Vagina (tissue), 2 donors: ENCODE data around the gene H1-8. TPM values are rescaled to one million over a fixed set of nuclear protein-coding genes. Genes with fewer than 3 reads are reported as not detected.

Experiments
- DNase-seq, 2 donors: peaks; one replicate each; pipeline ENCODE4 v3.0.0-alpha.2; 2017; ENCODE audit errors: extremely low spot score in 2 of 2
- H3K27ac ChIP-seq: fragments of 200-600 bp; sonication (generic); one replicate; pipeline ENCODE4 v1.5.1; 2019
- H3K27me3 ChIP-seq: fragments of 200-600 bp; sonication (generic); one replicate; pipeline ENCODE4 v1.5.1; 2019
- H3K36me3 ChIP-seq, 2 donors: fragments of 200-600 bp; sonication (generic); one replicate each; pipeline ENCODE4 v1.5.1; 2017 to 2019
- H3K4me1 ChIP-seq: fragments of 200-600 bp; sonication (generic); one replicate; pipeline ENCODE4 v1.5.1; 2019
- H3K4me3 ChIP-seq, 2 donors: fragments of 200-600 bp; sonication (generic); 1 replicate in 1 of 2; 2 replicates in 1 of 2; pipeline ENCODE4 v1.5.1; 2016 to 2019
- H3K9me3 ChIP-seq: fragments of 200-600 bp; sonication (generic); one replicate; pipeline ENCODE4 v1.5.1; 2019
- POLR2A ChIP-seq, 2 donors: fragments of 450-650 bp; IDR thresholded peaks; one replicate each; pipeline ENCODE4 v1.6.1; 2017; ENCODE audit warnings: antibody characterized with exemption in 2 of 2, mild to moderate bottlenecking in 2 of 2, moderate library complexity in 2 of 2
- POLR2AphosphoS5 ChIP-seq, 2 donors: sonication (generic); formaldehyde crosslinking; IDR thresholded peaks; one replicate each; pipeline ENCODE4 v1.9.0; 2017; ENCODE audit warnings: antibody characterized with exemption in 2 of 2, mild to moderate bottlenecking in 2 of 2, low read depth in 1 of 2; ENCODE audit not compliant: insufficient read depth in 1 of 2
- intact Hi-C: fragments of 100-400 bp; cut with DNase I; formaldehyde crosslinking; loops from one replicate; pipeline ENCODE4 v1.15.1; 2023
- total RNA-seq: library from RNA; depleted of rRNA; stranded (reverse); fragments of >200 nt; gene quantifications from one replicate; pipeline ENCODE4 v1.2.3, GENCODE V29; 2016
- TF ChIP-seq, protein P1 (sequence below), 3 experiments: fragments of 450-650 bp in 2 of 3; fragments of 200-600 bp in 1 of 3; sonication (generic) in 1 of 3; IDR thresholded peaks; one replicate each; pipeline ENCODE4 v1.5.1; 2017 to 2019; ENCODE audit warnings: antibody characterized with exemption in 3 of 3, mild to moderate bottlenecking in 2 of 3, moderate library complexity in 2 of 3

Gene H1-8
- total RNA-seq, 1 donor from 2014 or later, result not detected

DNA sequence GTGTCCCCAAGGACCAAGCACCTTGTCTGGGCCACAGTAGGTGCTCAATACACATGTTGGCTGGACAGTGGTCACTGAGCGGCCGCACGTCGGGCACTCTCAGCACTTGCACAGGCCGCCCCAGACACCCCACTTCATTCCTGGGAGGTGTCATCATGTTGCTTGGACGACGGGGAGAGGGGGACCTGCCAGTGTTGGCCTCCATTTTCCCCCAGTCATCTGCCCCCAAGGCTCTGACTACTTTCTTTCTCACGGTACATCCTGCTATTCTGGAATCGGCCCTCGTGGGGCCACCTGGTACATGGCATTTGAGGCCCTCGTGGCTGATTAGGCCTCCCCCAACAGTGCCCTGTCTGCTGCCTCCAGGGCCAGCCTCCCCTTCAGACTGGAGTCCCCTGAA, 15.7 kb upstream of the H1-8 start:
- DNase-seq, result no peak
- Histone ChIP-seq H3K9me3 (no peaks in the 10 kb centered on the region), H3K36me3 (no peaks in the 10 kb centered on the region), H3K4me1 (no peaks in the 10 kb centered on the region), H3K4me3 (no peak overlapping the region), H3K27me3 (no peaks in the 10 kb centered on the region), H3K27ac (no peak overlapping the region)
- intact Hi-C loops, result no loop called here
- TF ChIP-seq POLR2A (IDR thresholded peaks at IDR 0.05) (no peak), POLR2AphosphoS5 (IDR thresholded peaks at IDR 0.05; ENCODE audit: insufficient read depth in 1 of 2, low read depth in 1 of 2) (no peak)
- TF ChIP-seq, protein P1, sequence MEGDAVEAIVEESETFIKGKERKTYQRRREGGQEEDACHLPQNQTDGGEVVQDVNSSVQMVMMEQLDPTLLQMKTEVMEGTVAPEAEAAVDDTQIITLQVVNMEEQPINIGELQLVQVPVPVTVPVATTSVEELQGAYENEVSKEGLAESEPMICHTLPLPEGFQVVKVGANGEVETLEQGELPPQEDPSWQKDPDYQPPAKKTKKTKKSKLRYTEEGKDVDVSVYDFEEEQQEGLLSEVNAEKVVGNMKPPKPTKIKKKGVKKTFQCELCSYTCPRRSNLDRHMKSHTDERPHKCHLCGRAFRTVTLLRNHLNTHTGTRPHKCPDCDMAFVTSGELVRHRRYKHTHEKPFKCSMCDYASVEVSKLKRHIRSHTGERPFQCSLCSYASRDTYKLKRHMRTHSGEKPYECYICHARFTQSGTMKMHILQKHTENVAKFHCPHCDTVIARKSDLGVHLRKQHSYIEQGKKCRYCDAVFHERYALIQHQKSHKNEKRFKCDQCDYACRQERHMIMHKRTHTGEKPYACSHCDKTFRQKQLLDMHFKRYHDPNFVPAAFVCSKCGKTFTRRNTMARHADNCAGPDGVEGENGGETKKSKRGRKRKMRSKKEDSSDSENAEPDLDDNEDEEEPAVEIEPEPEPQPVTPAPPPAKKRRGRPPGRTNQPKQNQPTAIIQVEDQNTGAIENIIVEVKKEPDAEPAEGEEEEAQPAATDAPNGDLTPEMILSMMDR (IDR thresholded peaks at IDR 0.05), result no peak

DNA sequence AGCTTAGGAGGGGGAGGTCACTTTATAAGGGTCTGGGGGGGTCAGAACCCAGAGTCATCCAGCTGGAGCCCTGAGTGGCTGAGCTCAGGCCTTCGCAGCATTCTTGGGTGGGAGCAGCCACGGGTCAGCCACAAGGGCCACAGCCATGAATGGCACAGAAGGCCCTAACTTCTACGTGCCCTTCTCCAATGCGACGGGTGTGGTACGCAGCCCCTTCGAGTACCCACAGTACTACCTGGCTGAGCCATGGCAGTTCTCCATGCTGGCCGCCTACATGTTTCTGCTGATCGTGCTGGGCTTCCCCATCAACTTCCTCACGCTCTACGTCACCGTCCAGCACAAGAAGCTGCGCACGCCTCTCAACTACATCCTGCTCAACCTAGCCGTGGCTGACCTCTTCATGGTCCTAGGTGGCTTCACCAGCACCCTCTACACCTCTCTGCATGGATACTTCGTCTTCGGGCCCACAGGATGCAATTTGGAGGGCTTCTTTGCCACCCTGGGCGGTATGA, 14.3 kb upstream of the H1-8 start, which contains the start of gene RHO:
TSS of gene RHO (plus strand) at position 51 of the 512 bp plus-strand sequence. CDS start at position 146, 95 bp downstream.
- Histone ChIP-seq H3K27me3 (no peaks in the 10 kb centered on the region), H3K27ac (no peak within 1 kb of the TSS), H3K9me3 (no peaks in the 10 kb centered on the region), H3K4me3 (no peak within 1 kb of the TSS), H3K36me3 (no peaks in the 10 kb centered on the region), H3K4me1 (no peaks in the 10 kb centered on the region)
- no peak for DNase-seq
- intact Hi-C loops, result no loop called here
- no peak for TF ChIP-seq POLR2AphosphoS5 (IDR thresholded peaks at IDR 0.05; ENCODE audit: insufficient read depth in 1 of 2, low read depth in 1 of 2)
- TF ChIP-seq, protein P1 (IDR thresholded peaks at IDR 0.05), result no peak
- no peak for TF ChIP-seq POLR2A (IDR thresholded peaks at IDR 0.05)

DNA sequence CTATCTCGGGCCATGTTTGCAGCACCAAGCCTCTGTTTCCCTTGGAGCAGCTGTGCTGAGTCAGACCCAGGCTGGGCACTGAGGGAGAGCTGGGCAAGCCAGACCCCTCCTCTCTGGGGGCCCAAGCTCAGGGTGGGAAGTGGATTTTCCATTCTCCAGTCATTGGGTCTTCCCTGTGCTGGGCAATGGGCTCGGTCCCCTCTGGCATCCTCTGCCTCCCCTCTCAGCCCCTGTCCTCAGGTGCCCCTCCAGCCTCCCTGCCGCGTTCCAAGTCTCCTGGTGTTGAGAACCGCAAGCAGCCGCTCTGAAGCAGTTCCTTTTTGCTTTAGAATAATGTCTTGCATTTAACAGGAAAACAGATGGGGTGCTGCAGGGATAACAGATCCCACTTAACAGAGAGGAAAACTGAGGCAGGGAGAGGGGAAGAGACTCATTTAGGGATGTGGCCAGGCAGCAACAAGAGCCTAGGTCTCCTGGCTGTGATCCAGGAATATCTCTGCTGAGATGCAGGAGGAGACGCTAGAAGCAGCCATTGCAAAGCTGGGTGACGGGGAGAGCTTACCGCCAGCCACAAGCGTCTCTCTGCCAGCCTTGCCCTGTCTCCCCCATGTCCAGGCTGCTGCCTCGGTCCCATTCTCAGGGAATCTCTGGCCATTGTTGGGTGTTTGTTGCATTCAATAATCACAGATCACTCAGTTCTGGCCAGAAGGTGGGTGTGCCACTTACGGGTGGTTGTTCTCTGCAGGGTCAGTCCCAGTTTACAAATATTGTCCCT, 13.4 kb upstream of the H1-8 start:
- no peaks in the 10 kb centered on the region for H3K27me3 ChIP-seq
- no peaks in the 10 kb centered on the region for H3K36me3 ChIP-seq
- H3K9me3 ChIP-seq, result no peaks in the 10 kb centered on the region
- no peaks in the 10 kb centered on the region for H3K4me1 ChIP-seq
- no peak overlapping the region for H3K27ac ChIP-seq
- TF ChIP-seq, protein P1 (IDR thresholded peaks at IDR 0.05), result no peak
- TF ChIP-seq POLR2AphosphoS5 (IDR thresholded peaks at IDR 0.05; ENCODE audit: insufficient read depth in 1 of 2, low read depth in 1 of 2) (no peak), POLR2A (IDR thresholded peaks at IDR 0.05) (no peak)
- H3K4me3 ChIP-seq, result no peak overlapping the region
- no peak for DNase-seq
- intact Hi-C loops, result no loop called here

DNA sequence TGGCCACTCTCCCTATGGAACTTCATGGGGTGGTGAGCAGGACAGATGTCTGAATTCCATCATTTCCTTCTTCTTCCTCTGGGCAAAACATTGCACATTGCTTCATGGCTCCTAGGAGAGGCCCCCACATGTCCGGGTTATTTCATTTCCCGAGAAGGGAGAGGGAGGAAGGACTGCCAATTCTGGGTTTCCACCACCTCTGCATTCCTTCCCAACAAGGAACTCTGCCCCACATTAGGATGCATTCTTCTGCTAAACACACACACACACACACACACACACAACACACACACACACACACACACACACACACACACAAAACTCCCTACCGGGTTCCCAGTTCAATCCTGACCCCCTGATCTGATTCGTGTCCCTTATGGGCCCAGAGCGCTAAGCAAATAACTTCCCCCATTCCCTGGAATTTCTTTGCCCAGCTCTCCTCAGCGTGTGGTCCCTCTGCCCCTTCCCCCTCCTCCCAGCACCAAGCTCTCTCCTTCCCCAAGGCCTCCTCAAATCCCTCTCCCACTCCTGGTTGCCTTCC, 12.7 kb upstream of the H1-8 start:
- H3K36me3 ChIP-seq, result no peaks in the 10 kb centered on the region
- intact Hi-C loops, result no loop called here
- TF ChIP-seq, protein P1 (IDR thresholded peaks at IDR 0.05), result no peak
- TF ChIP-seq POLR2AphosphoS5 (IDR thresholded peaks at IDR 0.05; ENCODE audit: insufficient read depth in 1 of 2, low read depth in 1 of 2), result no peak
- TF ChIP-seq POLR2A (IDR thresholded peaks at IDR 0.05), result no peak
- no peak for DNase-seq
- H3K4me1 ChIP-seq, result no peaks in the 10 kb centered on the region
- no peak overlapping the region for H3K4me3 ChIP-seq
- H3K27ac ChIP-seq, result no peak overlapping the region
- no peaks in the 10 kb centered on the region for H3K27me3 ChIP-seq
- no peaks in the 10 kb centered on the region for H3K9me3 ChIP-seq

DNA sequence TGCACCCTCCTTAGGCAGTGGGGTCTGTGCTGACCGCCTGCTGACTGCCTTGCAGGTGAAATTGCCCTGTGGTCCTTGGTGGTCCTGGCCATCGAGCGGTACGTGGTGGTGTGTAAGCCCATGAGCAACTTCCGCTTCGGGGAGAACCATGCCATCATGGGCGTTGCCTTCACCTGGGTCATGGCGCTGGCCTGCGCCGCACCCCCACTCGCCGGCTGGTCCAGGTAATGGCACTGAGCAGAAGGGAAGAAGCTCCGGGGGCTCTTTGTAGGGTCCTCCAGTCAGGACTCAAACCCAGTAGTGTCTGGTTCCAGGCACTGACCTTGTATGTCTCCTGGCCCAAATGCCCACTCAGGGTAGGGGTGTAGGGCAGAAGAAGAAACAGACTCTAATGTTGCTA, 12.2 kb upstream of the H1-8 start:
- intact Hi-C loops, result no loop called here

More for the DNA sequence above, 12.2 kb upstream of the H1-8 start:
- Histone ChIP-seq H3K4me1 (no peaks in the 10 kb centered on the region), H3K27me3 (no peaks in the 10 kb centered on the region), H3K36me3 (no peaks in the 10 kb centered on the region), H3K27ac (no peak overlapping the region), H3K9me3 (no peaks in the 10 kb centered on the region), H3K4me3 (no peak overlapping the region)
- TF ChIP-seq, protein P1 (IDR thresholded peaks at IDR 0.05), result no peak
- TF ChIP-seq POLR2A (IDR thresholded peaks at IDR 0.05), result no peak
- TF ChIP-seq POLR2AphosphoS5 (IDR thresholded peaks at IDR 0.05; ENCODE audit: insufficient read depth in 1 of 2, low read depth in 1 of 2), result no peak
- DNase-seq, result no peak
